Common myeloid progenitor, CD34-positive (primary cell): Measurements from ENCODE around the gene ENTPD1.

Experiments
- CTCF ChIA-PET: fragments of 350-600 bp; sonication (Branson Sonifier 250); formaldehyde crosslinking; loops from one replicate; lab custom pipeline; 2021; ENCODE audit warnings: antibody characterized with exemption; lab: Charles Lee
- POLR2A ChIA-PET: fragments of 350-600 bp; sonication (Branson Sonifier 250); formaldehyde crosslinking; loops from one replicate; lab custom pipeline; 2021; ENCODE audit warnings: antibody characterized with exemption; lab: Charles Lee
- DNase-seq, 3 donors: peaks; one replicate each; pipeline versions ENCODE4 v3.0.0 to v3.0.0-alpha.2; 2013
- H3K27ac ChIP-seq, 2 experiments: 1 replicate in 1 of 2; 2 replicates in 1 of 2; pipeline ENCODE4 v1.7.0; 2013; ENCODE audit warnings: inconsistent platforms in 2 of 2, low read length in 2 of 2, mild to moderate bottlenecking in 2 of 2, low read depth in 1 of 2, moderate library complexity in 1 of 2; ENCODE audit not compliant: severe bottlenecking in 2 of 2, insufficient read depth in 1 of 2, poor library complexity in 1 of 2
- H3K27me3 ChIP-seq, 5 experiments: replicated peaks in 2 of 5; 1 replicate in 3 of 5; 2 replicates in 2 of 5; pipeline versions ENCODE4 v1.6.1 to v1.7.0; 2013; ENCODE audit warnings: low read length in 4 of 5, mild to moderate bottlenecking in 2 of 5, moderate library complexity in 2 of 5, inconsistent platforms in 1 of 5; ENCODE audit not compliant: insufficient read depth in 5 of 5, control insufficient read depth in 4 of 5
- H3K36me3 ChIP-seq, 4 experiments: 1 replicate in 2 of 4; 2 replicates in 2 of 4; pipeline versions ENCODE4 v1.6.1 to v1.7.0; 2013; ENCODE audit warnings: low read length in 3 of 4, control low read depth in 1 of 4, mild to moderate bottlenecking in 1 of 4; ENCODE audit not compliant: control insufficient read depth in 4 of 4, insufficient read depth in 4 of 4
- H3K4me1 ChIP-seq, 4 experiments: 1 replicate in 3 of 4; 2 replicates in 1 of 4; pipeline versions ENCODE4 v1.6.1 to v1.7.1; 2013; ENCODE audit warnings: low read length in 3 of 4, mild to moderate bottlenecking in 3 of 4, control low read depth in 1 of 4, inconsistent platforms in 1 of 4, moderate library complexity in 1 of 4; ENCODE audit not compliant: control insufficient read depth in 4 of 4, insufficient read depth in 4 of 4; ENCODE audit errors: control extremely low read depth in 1 of 4
- H3K4me3 ChIP-seq, 7 experiments: 1 replicate in 4 of 7; 2 replicates in 3 of 7; pipeline versions ENCODE4 v1.5.1 to v1.7.0; 2013; ENCODE audit warnings: mild to moderate bottlenecking in 7 of 7, low read length in 6 of 7, moderate library complexity in 6 of 7, inconsistent platforms in 2 of 7, low read depth in 2 of 7, control low read depth in 1 of 7; ENCODE audit not compliant: insufficient read depth in 4 of 7, control insufficient read depth in 1 of 7; ENCODE audit errors: extremely low read depth in 1 of 7
- H3K9me3 ChIP-seq, 5 experiments: 1 replicate in 4 of 5; 2 replicates in 1 of 5; pipeline versions ENCODE4 v1.6.1 to v1.7.1; 2013; ENCODE audit warnings: low read length in 4 of 5, mild to moderate bottlenecking in 2 of 5, inconsistent platforms in 1 of 5, low read depth in 1 of 5, moderate library complexity in 1 of 5; ENCODE audit not compliant: control insufficient read depth in 4 of 5, insufficient read depth in 2 of 5; ENCODE audit errors: control extremely low read depth in 1 of 5
- WGBS: methylation state at CpG from one replicate; pipeline ENCODE4 v1.1.5; 2013; ENCODE audit not compliant: insufficient coverage; 5-methylcytosine and 5-hydroxymethylcytosine counted together

Gene ENTPD1

DNA sequence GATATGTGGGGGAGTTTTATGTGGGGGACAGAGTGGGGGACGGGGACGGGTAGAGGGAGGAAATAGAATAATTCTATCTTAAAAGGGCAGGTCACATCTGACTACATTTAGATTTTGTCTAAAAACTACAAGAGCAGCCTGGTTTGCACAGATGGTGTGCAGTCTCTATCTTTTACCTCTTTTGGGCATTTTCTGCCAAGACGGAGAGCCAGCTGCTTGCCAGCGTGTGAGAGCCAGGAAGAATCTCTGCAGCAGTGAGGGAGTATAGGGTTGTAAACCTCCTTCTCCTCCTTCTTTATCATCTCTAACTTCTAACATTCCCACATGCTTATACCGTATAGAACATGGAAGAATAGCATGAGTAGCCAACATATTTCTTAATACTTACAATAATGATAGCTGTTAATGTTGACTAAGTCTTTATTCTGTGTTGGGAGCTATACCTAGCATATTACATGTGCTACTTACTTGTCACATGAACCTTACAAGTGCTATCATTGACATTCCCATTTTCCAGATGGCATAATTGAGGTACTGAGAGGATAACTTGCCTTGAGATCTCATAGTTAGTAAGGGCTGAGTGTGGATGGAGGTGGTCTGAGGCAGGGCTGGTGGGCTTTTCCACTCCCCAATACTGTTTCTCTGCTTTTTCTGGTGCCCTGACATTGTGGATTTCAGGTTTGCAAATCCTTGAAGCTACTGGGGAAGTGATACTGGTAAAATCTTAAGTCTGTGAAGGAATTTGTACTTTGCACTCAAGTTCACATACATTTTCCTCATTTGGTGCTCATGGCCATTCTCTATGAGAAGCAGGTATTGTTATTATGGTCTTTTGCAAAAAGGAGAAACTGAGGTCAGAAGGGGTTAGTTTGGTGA lies 1.1 kb downstream of the ENTPD1 start:
- H3K4me3 ChIP-seq: peak overlapping the region in 3 of 7 experiments; percentile 6 to 66 (median 32)
- H3K27ac ChIP-seq: no peak overlapping the region
- H3K27me3 ChIP-seq: peaks cover 0 to 2% (median 0%) of the 10 kb centered on the region in 5 experiments
- ChIA-PET CTCF (no interaction called here), POLR2A (interaction anchor here (0.6 kb wide), 1 partner anchor 360 kb away, joined by 7 read pairs; no protein-coding TSS in a partner anchor)
- WGBS: 50% methylated on average over 2 of the region's 5 CpGs
- peaks cover 0 to 30% (median 7%) of the 10 kb centered on the region in 4 experiments for H3K4me1 ChIP-seq
- no peak for DNase-seq
- no peaks in the 10 kb centered on the region for H3K9me3 ChIP-seq
- H3K36me3 ChIP-seq: no peaks in the 10 kb centered on the region

DNA sequence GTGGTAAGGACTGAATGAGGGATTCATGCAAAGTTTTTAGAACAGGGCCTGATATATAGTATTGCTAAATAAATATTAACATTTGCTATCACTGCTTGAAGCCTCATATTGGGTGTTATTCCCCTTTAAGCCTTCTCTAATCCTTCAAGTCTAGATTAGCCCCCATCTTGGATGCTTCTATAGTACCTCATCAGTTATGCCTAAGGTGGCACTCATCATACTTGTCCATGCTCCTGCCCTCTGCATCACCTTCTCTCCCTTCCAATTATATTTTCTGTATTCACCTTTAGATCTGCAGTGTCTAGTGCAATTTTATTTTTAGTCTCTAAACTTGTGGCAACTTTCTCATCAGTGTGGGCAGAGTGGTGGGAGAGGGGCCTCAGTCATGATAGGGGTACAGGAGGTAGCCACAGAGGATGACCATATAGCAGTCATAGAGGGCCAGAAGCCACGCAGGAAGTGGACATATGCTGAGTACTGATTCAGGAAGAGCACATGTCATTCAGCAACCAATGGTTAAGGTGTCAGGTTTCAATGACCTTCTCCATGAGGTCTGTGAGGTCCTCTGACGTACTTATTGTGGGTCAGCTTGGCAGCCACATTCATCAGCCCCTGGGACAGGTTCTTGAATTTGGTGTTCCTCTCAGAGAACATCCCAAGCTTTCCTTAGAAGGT lies 2.5 kb downstream of the ENTPD1 start:
- Histone ChIP-seq H3K27me3 (peaks cover 0 to 2% (median 0%) of the 10 kb centered on the region in 5 experiments), H3K9me3 (no peaks in the 10 kb centered on the region), H3K27ac (no peak overlapping the region), H3K4me1 (peaks cover 0 to 30% (median 11%) of the 10 kb centered on the region in 4 experiments), H3K4me3 (no peak overlapping the region), H3K36me3 (no peaks in the 10 kb centered on the region)
- ChIA-PET POLR2A (no interaction called here), CTCF (no interaction called here)
- WGBS: 100% methylated on average over 2 of the region's 2 CpGs
- no peak for DNase-seq

DNA sequence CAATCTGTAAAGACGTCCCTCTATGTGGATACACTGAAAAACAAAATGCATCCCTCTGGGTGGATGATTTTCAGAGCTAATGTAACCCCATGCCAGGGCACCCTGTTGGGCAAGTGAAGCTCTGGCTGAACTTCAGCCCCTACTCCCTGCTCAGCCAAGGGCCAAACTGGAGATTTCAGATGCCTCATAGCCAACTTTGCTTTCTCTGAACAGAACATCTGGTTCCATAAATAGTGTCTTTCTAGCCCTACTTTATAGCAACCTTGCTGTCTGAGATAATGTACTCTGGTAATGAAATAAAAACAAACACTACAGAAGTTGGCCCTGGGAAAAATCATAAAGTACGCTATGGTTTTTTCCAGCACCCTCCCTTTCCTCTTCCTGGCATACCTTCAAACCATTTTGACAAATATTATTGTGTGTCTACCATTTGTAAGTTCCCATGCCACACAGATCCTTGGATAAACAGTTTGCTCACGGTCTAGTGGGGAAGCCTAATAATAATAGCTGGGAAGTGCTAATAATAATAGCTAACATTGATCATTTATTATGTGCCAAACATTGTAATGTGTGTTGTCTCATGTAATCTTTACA lies 3.4 kb downstream of the ENTPD1 start:
- Histone ChIP-seq H3K27me3 (peaks cover 0 to 2% (median 0%) of the 10 kb centered on the region in 5 experiments), H3K36me3 (no peaks in the 10 kb centered on the region), H3K4me1 (peaks cover 0 to 30% (median 11%) of the 10 kb centered on the region in 4 experiments), H3K27ac (no peak overlapping the region), H3K4me3 (no peak overlapping the region), H3K9me3 (peaks cover 0 to under 1% (median 0%) of the 10 kb centered on the region in 5 experiments)
- no CpG with 5 or more reads among the region's 3 CpGs for WGBS
- ChIA-PET POLR2A (interaction anchor here (0.6 kb wide), 1 partner anchor 35 kb away, joined by 3 read pairs; no protein-coding TSS in a partner anchor), CTCF (interaction anchor here (1.2 kb wide), 1 partner anchor 83 kb away, joined by 4 read pairs; no protein-coding TSS in a partner anchor)
- no peak for DNase-seq

DNA sequence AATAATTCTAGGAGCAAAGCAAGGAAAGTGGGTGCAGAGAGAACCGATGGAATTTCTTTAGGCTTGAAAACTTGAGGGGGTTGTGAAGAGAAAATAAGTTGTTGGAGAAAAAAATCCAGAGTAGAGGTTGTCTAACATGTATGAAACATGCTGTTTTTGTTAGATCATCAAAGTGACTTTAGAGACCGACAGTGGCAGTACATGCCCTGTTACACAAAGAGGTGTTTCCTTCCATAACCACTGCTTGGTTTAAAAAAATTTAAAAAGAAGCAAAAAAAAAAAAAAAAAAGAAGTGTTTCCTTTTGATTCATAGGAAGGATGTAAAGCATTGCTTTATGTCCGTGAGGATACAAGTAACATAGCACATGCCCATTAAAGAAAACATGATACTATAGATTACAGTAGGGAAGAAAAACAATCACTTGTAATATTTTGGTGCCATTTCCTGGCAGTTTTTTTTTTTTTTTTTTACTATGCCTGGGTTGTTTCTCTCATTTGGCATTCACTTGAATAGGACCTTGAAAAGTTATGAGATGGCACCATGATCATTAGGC lies 6.1 kb downstream of the ENTPD1 start:
- H3K27me3 ChIP-seq: peaks cover 0 to 2% (median 0%) of the 10 kb centered on the region in 5 experiments
- H3K4me3 ChIP-seq: no peak overlapping the region
- ChIA-PET CTCF (no interaction called here), POLR2A (no interaction called here)
- peaks cover 0 to 15% (median 8%) of the 10 kb centered on the region in 4 experiments for H3K4me1 ChIP-seq
- no peak overlapping the region for H3K27ac ChIP-seq
- 82% methylated on average over 1 of the region's 3 CpGs for WGBS
- peak in 2 of 3 donors; percentile 17 to 45 for DNase-seq
- peaks cover 0 to 5% (median 0%) of the 10 kb centered on the region in 5 experiments for H3K9me3 ChIP-seq
- H3K36me3 ChIP-seq: no peaks in the 10 kb centered on the region

DNA sequence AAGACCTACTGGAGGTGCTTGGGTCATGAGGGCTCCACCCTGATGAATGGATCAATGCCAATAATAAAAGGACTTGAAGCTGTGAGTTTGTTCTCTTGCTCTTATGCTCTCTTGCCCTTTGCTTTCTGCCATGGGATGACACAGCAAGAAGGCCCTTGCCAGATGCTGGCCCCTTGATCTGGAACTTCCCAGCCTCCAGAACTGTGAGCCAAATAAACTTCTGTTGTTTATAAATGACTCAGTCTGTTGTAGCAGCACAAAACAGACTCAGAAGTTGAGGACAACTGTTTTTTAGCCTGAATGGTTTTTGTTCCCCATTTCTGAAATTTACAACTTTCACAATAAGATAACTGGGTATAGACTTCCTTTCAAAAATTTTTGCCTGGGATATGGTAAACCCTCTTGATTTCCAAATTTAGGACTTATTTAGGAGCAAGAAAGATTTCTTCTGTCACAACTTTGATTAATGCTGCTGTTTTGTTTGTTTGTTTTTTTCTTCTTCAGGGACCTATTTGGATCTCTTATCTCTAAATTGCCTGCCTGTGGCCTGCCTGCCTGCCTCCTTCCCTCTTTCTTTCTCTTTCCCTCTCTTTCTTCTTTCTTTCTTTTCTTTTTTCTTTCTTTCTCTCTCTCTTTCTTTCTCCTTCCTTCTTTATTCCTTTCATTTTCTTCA lies 12.1 kb downstream of the ENTPD1 start:
- H3K36me3 ChIP-seq: no peaks in the 10 kb centered on the region
- H3K27me3 ChIP-seq: no peaks in the 10 kb centered on the region
- ChIA-PET CTCF (no interaction called here), POLR2A (no interaction called here)
- peaks cover 0 to 6% (median 1%) of the 10 kb centered on the region in 4 experiments for H3K4me1 ChIP-seq
- no peak overlapping the region for H3K27ac ChIP-seq
- H3K4me3 ChIP-seq: no peak overlapping the region
- peaks cover 0 to 5% (median 0%) of the 10 kb centered on the region in 5 experiments for H3K9me3 ChIP-seq
- DNase-seq: peak in 2 of 3 donors; percentile 36 to 55

DNA sequence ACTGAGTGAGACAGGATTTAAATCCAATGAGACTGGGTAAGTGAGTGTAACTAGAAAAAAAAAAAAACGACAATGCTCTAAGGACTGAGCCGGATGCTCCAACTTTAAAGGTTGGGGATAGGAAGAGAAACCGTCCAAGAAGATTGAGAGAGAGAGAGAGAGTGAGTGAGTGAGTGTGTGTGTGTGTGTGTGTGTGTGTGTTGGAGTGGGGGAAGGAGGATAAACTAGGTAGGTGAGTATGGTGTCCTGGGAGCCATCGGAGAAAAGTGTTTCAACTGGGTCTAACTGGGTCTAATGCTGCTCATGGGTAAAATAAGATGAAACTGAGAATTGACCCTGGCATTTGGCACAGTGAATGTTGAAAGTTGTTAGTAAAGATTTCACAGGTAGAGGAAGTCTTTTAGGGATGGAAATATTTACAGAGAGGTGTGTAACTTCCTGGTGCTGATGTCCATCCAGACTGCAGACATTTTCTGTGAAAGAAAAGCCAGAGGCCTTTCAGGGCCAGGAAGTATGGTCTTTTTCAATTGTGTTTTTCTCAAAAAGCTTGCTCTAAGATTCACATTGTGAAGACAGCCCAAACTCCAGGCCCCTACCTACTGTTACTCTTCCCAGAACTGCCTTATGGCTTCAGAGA lies 14.2 kb downstream of the ENTPD1 start:
- no peak overlapping the region for H3K4me3 ChIP-seq
- no peak for DNase-seq
- no peaks in the 10 kb centered on the region for H3K36me3 ChIP-seq
- CTCF ChIA-PET: no interaction called here
- no peak overlapping the region for H3K27ac ChIP-seq
- WGBS: 83% methylated on average over 4 of the region's 4 CpGs
- POLR2A ChIA-PET: no interaction called here
- H3K9me3 ChIP-seq: peaks cover 0 to 2% (median 0%) of the 10 kb centered on the region in 5 experiments
- H3K27me3 ChIP-seq: no peaks in the 10 kb centered on the region
- peaks cover 0 to 6% (median 1%) of the 10 kb centered on the region in 4 experiments for H3K4me1 ChIP-seq
